Lung (tissue), 12 donors: ENCODE measurements around the gene RPS6KA4. TPM values are rescaled to one million over a fixed set of nuclear protein-coding genes. Genes with fewer than 3 reads are reported as not detected.
A peak's percentile ranks its signal among the peaks of the same experiment; 100 is the strongest.

Experiments
- ATAC-seq: fragments of 200-7000 bp; cut with Tn5 transposase; one replicate; pipeline ENCODE4 v1.9.1; 2020; ENCODE audit warnings: moderate number of reproducible peaks; ENCODE audit not compliant: insufficient read depth, low FRiP score
- DNase-seq, 3 donors: peaks; one replicate each; pipeline ENCODE4 v3.0.0-alpha.2; 2013 to 2017
- H3K27ac ChIP-seq, 2 donors: one replicate each; pipeline ENCODE4 v1.5.1; 2013; ENCODE audit warnings: mild to moderate bottlenecking in 2 of 2, moderate library complexity in 2 of 2, control low read depth in 1 of 2, inconsistent platforms in 1 of 2, low read depth in 1 of 2, low read length in 1 of 2
- H3K27me3 ChIP-seq, 3 donors: one replicate each; pipeline ENCODE4 v1.5.1; 2013; ENCODE audit warnings: low read length in 2 of 3; ENCODE audit not compliant: control insufficient read depth in 3 of 3, insufficient read depth in 3 of 3
- H3K36me3 ChIP-seq, 4 donors: one replicate each; pipeline ENCODE4 v1.5.1; 2013; ENCODE audit warnings: low read length in 4 of 4, mild to moderate bottlenecking in 1 of 4, moderate library complexity in 1 of 4; ENCODE audit not compliant: control insufficient read depth in 4 of 4, insufficient read depth in 4 of 4
- H3K4me1 ChIP-seq, 5 donors: one replicate each; pipeline ENCODE4 v1.5.1; 2013; ENCODE audit warnings: low read length in 5 of 5, mild to moderate bottlenecking in 2 of 5, moderate library complexity in 1 of 5; ENCODE audit not compliant: control insufficient read depth in 5 of 5, insufficient read depth in 5 of 5
- H3K4me3 ChIP-seq: one replicate; pipeline ENCODE4 v1.5.1; 2013; ENCODE audit warnings: mild to moderate bottlenecking, control low read depth, moderate library complexity
- H3K9ac ChIP-seq, 2 donors: one replicate each; pipeline ENCODE4 v1.5.1; 2013; ENCODE audit warnings: low read length in 2 of 2, control low read depth in 1 of 2; ENCODE audit not compliant: insufficient read depth in 1 of 2
- H3K9me3 ChIP-seq, 4 donors: one replicate each; pipeline ENCODE4 v1.5.1; 2013; ENCODE audit warnings: low read length in 3 of 4, mild to moderate bottlenecking in 1 of 4, moderate library complexity in 1 of 4; ENCODE audit not compliant: control insufficient read depth in 4 of 4, insufficient read depth in 3 of 4
- CTCF ChIP-seq: IDR thresholded peaks from 2 replicates; pipeline ENCODE4 v1.5.1; 2012; ENCODE audit warnings: mild to moderate bottlenecking; ENCODE audit errors: control extremely low read depth, extremely low read depth
- WGBS, 2 donors: extraction: QIAGEN DNeasy Blood & Tissue Kit; methylation state at CpG; one replicate each; pipeline ENCODE4 v1.1.7; 2013; 5-methylcytosine and 5-hydroxymethylcytosine counted together
- polyA plus RNA-seq, 2 donors: library from polyadenylated mRNA; stranded (reverse); fragments of 200-250 nt; gene quantifications; one replicate each; pipeline ENCODE4 v1.2.1, GENCODE V29; 2013
- total RNA-seq, 2 donors: library from RNA; depleted of rRNA in 1 of 2; stranded (reverse); fragments of >200 nt in 1 of 2; gene quantifications; one replicate each; pipeline ENCODE4 v1.2.1, GENCODE V29; 2014 to 2021
- donor health status: control.
- donor health status: control.
- donor health status: Bipolar disorder and iron deficiency.
- donor health status: healthy.
- donor health status: DM: yes; HTN: yes; CAD: no.

Gene RPS6KA4
- total and polyA plus RNA-seq, 4 donors = 25.3 to 53.8 (median 35.4) TPM

GRCh38 chr11:64357904-64358535 is 942 bp upstream of the RPS6KA4 start:
- no peak for TF ChIP-seq CTCF
- H3K27me3 ChIP-seq = no peaks in the 10 kb centered on the region
- no peak for ATAC-seq
- H3K4me3 ChIP-seq = no peak overlapping the region
- peak overlapping the region in 1 of 2 donors; percentile 16 for H3K9ac ChIP-seq
- WGBS, 2 donors = 63 to 64% methylated on average over 9 to 13 of the region's 13 CpGs
- no peaks in the 10 kb centered on the region for H3K9me3 ChIP-seq
- peaks cover 0 to 23% (median 19%) of the 10 kb centered on the region in 5 donors for H3K4me1 ChIP-seq
- no peak for DNase-seq
- peak overlapping the region; percentile 68 to 84 for H3K27ac ChIP-seq
- peaks cover 2 to 27% (median 6%) of the 10 kb centered on the region in 4 donors for H3K36me3 ChIP-seq

GRCh38 chr11:64358536-64358906 is 441 bp upstream of the RPS6KA4 start:
- Histone ChIP-seq H3K27ac (peak overlapping the region; percentile 68 to 84), H3K36me3 (peaks cover 5 to 32% (median 6%) of the 10 kb centered on the region in 4 donors), H3K9ac (peak overlapping the region; percentile 16 to 80), H3K9me3 (no peaks in the 10 kb centered on the region), H3K4me1 (peaks cover 0 to 23% (median 19%) of the 10 kb centered on the region in 5 donors), H3K27me3 (no peaks in the 10 kb centered on the region), H3K4me3 (peak overlapping the region; percentile 86)
- WGBS, 2 donors = 22 to 32% methylated on average over 7 of the region's 7 CpGs
- DNase-seq (no peak), ATAC-seq (peak; percentile 0)
- TF ChIP-seq CTCF = no peak

GRCh38 chr11:64359712-64360445 is 917 bp downstream of the RPS6KA4 start:
- Histone ChIP-seq H3K27me3 (no peaks in the 10 kb centered on the region), H3K36me3 (peaks cover 5 to 37% (median 8%) of the 10 kb centered on the region in 4 donors), H3K9ac (no peak overlapping the region), H3K27ac (peak overlapping the region in 1 of 2 donors; percentile 93), H3K9me3 (no peaks in the 10 kb centered on the region), H3K4me1 (peaks cover 0 to 23% (median 19%) of the 10 kb centered on the region in 5 donors), H3K4me3 (peak overlapping the region; percentile 86)
- ATAC-seq (no peak), DNase-seq (no peak)
- WGBS, 2 donors = 19 to 53% methylated on average over 38 of the region's 38 CpGs
- no peak for TF ChIP-seq CTCF
